Right lobe of liver (tissue), 4 donors: ENCODE results near the gene LRRC45.

Experiments
- POLR2A ChIP-seq: fragments of 450-650 bp; IDR thresholded peaks from one replicate; pipeline ENCODE4 v1.6.1; 2017; ENCODE audit warnings: antibody characterized with exemption, mild to moderate bottlenecking
- TF ChIP-seq, protein P1 (sequence below), 4 donors: fragments of 200-600 bp in 3 of 4; fragments of 450-650 bp in 1 of 4; IDR thresholded peaks; one replicate each; pipeline versions ENCODE4 v1.5.1 to v1.8.0; 2016 to 2022; ENCODE audit warnings: antibody characterized with exemption in 4 of 4, mild to moderate bottlenecking in 2 of 4
- donor health status: DM: no; HTN: no; CAD: no.
- donor health status: DM: no; HTN: no; CAD: no.
- donor health status: DM: no; HTN: yes; CAD: no.

DNA sequence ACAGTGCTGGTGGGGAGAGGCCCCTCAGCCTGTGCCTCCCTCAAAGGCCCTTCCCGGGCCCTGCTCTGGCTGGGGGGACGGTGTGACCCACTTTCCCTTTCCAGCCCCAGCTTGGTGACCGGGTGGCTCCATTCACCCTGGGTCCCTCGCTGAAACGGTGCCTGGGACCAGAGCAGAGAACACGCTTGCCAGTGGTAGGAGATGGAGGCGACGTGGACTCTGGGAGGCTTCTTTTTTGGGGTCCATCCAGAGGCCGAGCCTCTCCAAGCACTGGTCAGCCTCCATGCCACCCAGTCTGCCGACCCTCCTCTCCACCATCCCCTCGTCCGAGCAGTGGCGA is 8.2 kb upstream of the LRRC45 start:
- TF ChIP-seq POLR2A, result no peak
- TF ChIP-seq, protein P1, sequence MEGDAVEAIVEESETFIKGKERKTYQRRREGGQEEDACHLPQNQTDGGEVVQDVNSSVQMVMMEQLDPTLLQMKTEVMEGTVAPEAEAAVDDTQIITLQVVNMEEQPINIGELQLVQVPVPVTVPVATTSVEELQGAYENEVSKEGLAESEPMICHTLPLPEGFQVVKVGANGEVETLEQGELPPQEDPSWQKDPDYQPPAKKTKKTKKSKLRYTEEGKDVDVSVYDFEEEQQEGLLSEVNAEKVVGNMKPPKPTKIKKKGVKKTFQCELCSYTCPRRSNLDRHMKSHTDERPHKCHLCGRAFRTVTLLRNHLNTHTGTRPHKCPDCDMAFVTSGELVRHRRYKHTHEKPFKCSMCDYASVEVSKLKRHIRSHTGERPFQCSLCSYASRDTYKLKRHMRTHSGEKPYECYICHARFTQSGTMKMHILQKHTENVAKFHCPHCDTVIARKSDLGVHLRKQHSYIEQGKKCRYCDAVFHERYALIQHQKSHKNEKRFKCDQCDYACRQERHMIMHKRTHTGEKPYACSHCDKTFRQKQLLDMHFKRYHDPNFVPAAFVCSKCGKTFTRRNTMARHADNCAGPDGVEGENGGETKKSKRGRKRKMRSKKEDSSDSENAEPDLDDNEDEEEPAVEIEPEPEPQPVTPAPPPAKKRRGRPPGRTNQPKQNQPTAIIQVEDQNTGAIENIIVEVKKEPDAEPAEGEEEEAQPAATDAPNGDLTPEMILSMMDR (IDR thresholded peaks at IDR 0.05), result no peak
